Gastrocnemius medialis (tissue), 4 donors: Measurements from ENCODE around the gene HSPG2. TPM values are rescaled to one million over a fixed set of nuclear protein-coding genes. Genes with fewer than 3 reads are reported as not detected.
A peak's percentile ranks its signal among the peaks of the same experiment; 100 is the strongest.

Source experiments
- ATAC-seq, 2 donors: fragments of 150-250 bp; one replicate each; pipeline ENCODE4 v1.9.1; 2016
- DNase-seq, 2 donors: peaks; one replicate each; pipeline ENCODE4 v3.0.0-alpha.2; 2019
- H3K27ac ChIP-seq, 4 donors: fragments of 200-600 bp; sonication (generic); 1 replicate in 1 of 4; 2 replicates in 3 of 4; pipeline ENCODE4 v1.5.1; 2016 to 2018; ENCODE audit warnings: mild to moderate bottlenecking in 2 of 4, moderate library complexity in 1 of 4
- H3K27me3 ChIP-seq, 3 donors: fragments of 200-600 bp; sonication (generic) in 2 of 3; 1 replicate in 1 of 3; 2 replicates in 2 of 3; pipeline versions ENCODE4 v1.5.1 to v1.6.0; 2016 to 2019; ENCODE audit warnings: mild to moderate bottlenecking in 1 of 3, moderate library complexity in 1 of 3
- H3K36me3 ChIP-seq, 2 donors: fragments of 200-600 bp; sonication (generic) in 1 of 2; one replicate each; pipeline ENCODE4 v1.5.1; 2017 to 2018
- H3K4me1 ChIP-seq, 2 donors: fragments of 200-600 bp; sonication (generic) in 1 of 2; one replicate each; pipeline ENCODE4 v1.5.1; 2016 to 2017; ENCODE audit warnings: mild to moderate bottlenecking in 2 of 2
- H3K4me3 ChIP-seq, 4 donors: fragments of 200-600 bp; sonication (generic) in 3 of 4; 1 replicate in 1 of 4; 2 replicates in 3 of 4; pipeline ENCODE4 v1.5.1; 2016 to 2019; ENCODE audit warnings: mild to moderate bottlenecking in 2 of 4
- H3K9me3 ChIP-seq, 3 donors: fragments of 200-600 bp; sonication (generic) in 2 of 3; 1 replicate in 1 of 3; 2 replicates in 2 of 3; pipeline ENCODE4 v1.5.1; 2016 to 2019
- CTCF ChIP-seq, 5 experiments: fragments of 450-650 bp in 3 of 5; fragments of 200-600 bp in 2 of 5; sonication (generic) in 2 of 5; IDR thresholded peaks in 4 of 5; conservative IDR thresholded peaks in 1 of 5; 1 replicate in 4 of 5; 2 replicates in 1 of 5; pipeline ENCODE4 v1.5.1; 2016 to 2019; ENCODE audit warnings: antibody characterized with exemption in 5 of 5, mild to moderate bottlenecking in 3 of 5, moderate library complexity in 3 of 5
- POLR2A ChIP-seq, 2 donors: fragments of 450-650 bp; IDR thresholded peaks; one replicate each; pipeline ENCODE4 v1.6.1; 2017; ENCODE audit warnings: antibody characterized with exemption in 2 of 2, mild to moderate bottlenecking in 2 of 2, moderate library complexity in 2 of 2
- in situ Hi-C, 4 donors: fragments of 200-750 bp; cut with MboI; loops; one replicate each; pipeline versions ENCODE4 v1.15.0 to v1.8.0; 2017; ENCODE audit warnings: low sequenced_read_pairs in 4 of 4
- intact Hi-C: fragments of 100-400 bp; cut with DNase I; formaldehyde crosslinking; loops from one replicate; pipeline ENCODE4 v1.15.1; 2023; ENCODE audit warnings: low total_unique reads
- total RNA-seq, 4 donors: library from RNA; depleted of rRNA; stranded (reverse); fragments of >200 nt; gene quantifications; one replicate each; pipeline versions ENCODE4 v1.1.0 to v1.2.3, GENCODE V29; 2016

The HSPG2 gene
- total RNA-seq, 4 donors from 2014 or later = 68.9 to 108 (median 83.5) TPM

- no peaks in the 10 kb centered on the region for H3K27me3 ChIP-seq
- no peaks in the 10 kb centered on the region for H3K36me3 ChIP-seq
- no peak for ATAC-seq
- in situ Hi-C loops (no loop called here), intact Hi-C loops (no loop called here)
- TF ChIP-seq CTCF (IDR thresholded peaks at IDR 0.05 in 4 of 5, conservative IDR thresholded peaks at IDR 0.05 in 1 of 5) = no peak
- TF ChIP-seq POLR2A (IDR thresholded peaks at IDR 0.05) = no peak
- peak overlapping the region; percentile 81 to 89 (median 88) for H3K27ac ChIP-seq
- DNase-seq = no peak
- H3K4me3 ChIP-seq = peak overlapping the region; percentile 45 to 71 (median 66)
- H3K4me1 ChIP-seq = peaks cover 67 to 79% of the 10 kb centered on the region in 2 donors
- no peaks in the 10 kb centered on the region for H3K9me3 ChIP-seq
These were observed 1.7 kb downstream of the HSPG2 start for GRCh38 chr1:21935393-21935804.

- ATAC-seq = peak; percentile 53 to 60
- H3K4me3 ChIP-seq = peak overlapping the region; percentile 45 to 71 (median 66)
- H3K27me3 ChIP-seq = no peaks in the 10 kb centered on the region
- H3K9me3 ChIP-seq = no peaks in the 10 kb centered on the region
- H3K27ac ChIP-seq = peak overlapping the region; percentile 81 to 89 (median 88)
- H3K36me3 ChIP-seq = no peaks in the 10 kb centered on the region
- in situ Hi-C loops = no loop called here
- intact Hi-C loops = no loop called here
- DNase-seq = peak; percentile 79 to 88
- H3K4me1 ChIP-seq = peaks cover 56 to 67% of the 10 kb centered on the region in 2 donors
- TF ChIP-seq CTCF (IDR thresholded peaks at IDR 0.05 in 4 of 5, conservative IDR thresholded peaks at IDR 0.05 in 1 of 5) (no peak), POLR2A (IDR thresholded peaks at IDR 0.05) (peak; percentile 18 to 23)
These were observed 3.5 kb downstream of the HSPG2 start for GRCh38 chr1:21933397-21934248.

- in situ Hi-C loops = no loop called here
- ATAC-seq = peak; percentile 59 to 71
- Histone ChIP-seq H3K36me3 (no peaks in the 10 kb centered on the region), H3K27me3 (no peaks in the 10 kb centered on the region), H3K4me1 (peaks cover 50 to 76% of the 10 kb centered on the region in 2 donors), H3K27ac (peak overlapping the region; percentile 81 to 89 (median 88)), H3K4me3 (peak overlapping the region in 2 of 4 donors; percentile 14 to 18), H3K9me3 (no peaks in the 10 kb centered on the region)
- no peak for TF ChIP-seq CTCF (IDR thresholded peaks at IDR 0.05 in 4 of 5, conservative IDR thresholded peaks at IDR 0.05 in 1 of 5)
- peak in 1 of 2 donors; percentile 34 for TF ChIP-seq POLR2A (IDR thresholded peaks at IDR 0.05)
- intact Hi-C loops = loop anchor here (1.0 kb wide), 1 partner anchor 19 kb away; no protein-coding TSS in a partner anchor
- peak; percentile 73 to 79 for DNase-seq
These were observed 5.0 kb downstream of the HSPG2 start for GRCh38 chr1:21932127-21932526.

GRCh38 chr1:21931171-21932093 is 5.7 kb downstream of the HSPG2 start:
- Histone ChIP-seq H3K4me1 (peaks cover 51 to 80% of the 10 kb centered on the region in 2 donors), H3K27ac (peak overlapping the region; percentile 81 to 89 (median 88)), H3K9me3 (no peaks in the 10 kb centered on the region), H3K36me3 (no peaks in the 10 kb centered on the region), H3K27me3 (no peaks in the 10 kb centered on the region), H3K4me3 (peak overlapping the region in 3 of 4 donors; percentile 14 to 36 (median 25))
- in situ Hi-C loops (no loop called here), intact Hi-C loops (loop anchor here (1.0 kb wide), 1 partner anchor 18 kb away; no protein-coding TSS in a partner anchor)
- ATAC-seq (no peak), DNase-seq (peak in 1 of 2 donors; percentile 67)
- peak in 1 of 2 donors; percentile 14 for TF ChIP-seq POLR2A (IDR thresholded peaks at IDR 0.05)
- TF ChIP-seq CTCF (IDR thresholded peaks at IDR 0.05 in 4 of 5, conservative IDR thresholded peaks at IDR 0.05 in 1 of 5) = no peak
